ENCODE measurements around the gene OBSCN.

DNA sequence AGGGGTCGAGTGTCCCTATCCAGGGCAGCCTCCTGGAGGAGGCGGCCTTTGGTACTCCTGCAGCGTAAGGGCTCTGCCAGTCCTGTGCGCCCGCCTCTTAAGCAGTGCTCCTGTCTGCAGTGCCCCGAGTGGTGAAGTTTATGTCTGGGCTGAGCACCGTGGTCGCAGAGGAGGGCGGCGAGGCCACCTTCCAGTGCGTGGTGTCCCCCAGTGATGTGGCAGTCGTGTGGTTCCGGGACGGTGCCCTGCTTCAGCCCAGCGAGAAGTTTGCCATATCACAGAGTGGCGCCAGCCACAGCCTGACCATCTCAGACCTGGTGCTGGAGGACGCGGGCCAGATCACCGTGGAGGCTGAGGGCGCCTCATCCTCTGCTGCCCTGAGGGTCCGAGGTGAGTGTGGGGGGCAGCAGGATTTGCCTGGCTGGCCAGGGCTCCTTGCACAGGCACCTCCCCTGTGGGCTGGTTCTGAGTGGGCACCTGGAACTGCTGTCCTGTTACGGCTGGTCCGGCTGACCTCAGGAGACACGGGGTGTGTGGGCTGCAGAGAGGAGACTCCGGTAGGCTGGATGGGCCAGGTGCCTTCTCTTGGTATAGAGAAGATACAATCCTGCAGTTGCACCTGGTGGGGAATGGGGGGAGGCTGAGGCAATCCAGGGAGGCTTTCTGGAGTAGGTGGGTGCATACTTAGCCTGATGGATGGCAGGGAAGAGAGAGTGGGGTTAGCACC lies 66.8 kb downstream of the OBSCN start:
- TF ChIP-seq, protein P1, sequence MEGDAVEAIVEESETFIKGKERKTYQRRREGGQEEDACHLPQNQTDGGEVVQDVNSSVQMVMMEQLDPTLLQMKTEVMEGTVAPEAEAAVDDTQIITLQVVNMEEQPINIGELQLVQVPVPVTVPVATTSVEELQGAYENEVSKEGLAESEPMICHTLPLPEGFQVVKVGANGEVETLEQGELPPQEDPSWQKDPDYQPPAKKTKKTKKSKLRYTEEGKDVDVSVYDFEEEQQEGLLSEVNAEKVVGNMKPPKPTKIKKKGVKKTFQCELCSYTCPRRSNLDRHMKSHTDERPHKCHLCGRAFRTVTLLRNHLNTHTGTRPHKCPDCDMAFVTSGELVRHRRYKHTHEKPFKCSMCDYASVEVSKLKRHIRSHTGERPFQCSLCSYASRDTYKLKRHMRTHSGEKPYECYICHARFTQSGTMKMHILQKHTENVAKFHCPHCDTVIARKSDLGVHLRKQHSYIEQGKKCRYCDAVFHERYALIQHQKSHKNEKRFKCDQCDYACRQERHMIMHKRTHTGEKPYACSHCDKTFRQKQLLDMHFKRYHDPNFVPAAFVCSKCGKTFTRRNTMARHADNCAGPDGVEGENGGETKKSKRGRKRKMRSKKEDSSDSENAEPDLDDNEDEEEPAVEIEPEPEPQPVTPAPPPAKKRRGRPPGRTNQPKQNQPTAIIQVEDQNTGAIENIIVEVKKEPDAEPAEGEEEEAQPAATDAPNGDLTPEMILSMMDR (IDR thresholded peaks at IDR 0.05) = no peak
- no peak for TF ChIP-seq POLR2A (IDR thresholded peaks at IDR 0.05)
